Activated CD4-positive, alpha-beta T cell treated with anti-CD3 and anti-CD28 coated beads for 48 hours (primary cell): ENCODE measurements around the gene SLC47A1.
"Not testable (repeated sequence)": the region's sequence is repeated elsewhere in the genome, so short reads cannot be mapped to it uniquely, and the experiment has no call there.

Experiments used
- DNase-seq: peaks from one replicate; pipeline ENCODE4 v3.0.0-alpha.2; 2020

Gene SLC47A1

DNA sequence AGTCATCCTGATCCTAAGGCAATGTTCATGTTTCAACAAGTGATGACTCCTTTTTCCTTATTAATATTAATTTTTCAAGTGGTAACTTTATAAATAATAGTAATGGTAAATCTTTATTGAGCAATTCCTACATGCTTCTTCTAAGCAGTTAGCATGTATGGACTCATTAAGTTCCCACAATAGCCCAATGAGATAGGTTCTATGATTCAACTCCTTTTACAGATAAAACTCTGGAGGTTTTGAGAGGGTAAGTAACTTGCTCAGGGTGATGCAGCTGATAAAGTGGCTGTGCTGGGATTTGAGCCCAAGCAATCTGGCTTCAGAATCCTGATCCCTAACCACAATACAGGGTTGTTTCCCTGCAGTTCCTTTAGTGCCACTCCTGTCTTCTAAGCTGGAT lies 25.3 kb downstream of the SLC47A1 start:
- DNase-seq: no peak

DNA sequence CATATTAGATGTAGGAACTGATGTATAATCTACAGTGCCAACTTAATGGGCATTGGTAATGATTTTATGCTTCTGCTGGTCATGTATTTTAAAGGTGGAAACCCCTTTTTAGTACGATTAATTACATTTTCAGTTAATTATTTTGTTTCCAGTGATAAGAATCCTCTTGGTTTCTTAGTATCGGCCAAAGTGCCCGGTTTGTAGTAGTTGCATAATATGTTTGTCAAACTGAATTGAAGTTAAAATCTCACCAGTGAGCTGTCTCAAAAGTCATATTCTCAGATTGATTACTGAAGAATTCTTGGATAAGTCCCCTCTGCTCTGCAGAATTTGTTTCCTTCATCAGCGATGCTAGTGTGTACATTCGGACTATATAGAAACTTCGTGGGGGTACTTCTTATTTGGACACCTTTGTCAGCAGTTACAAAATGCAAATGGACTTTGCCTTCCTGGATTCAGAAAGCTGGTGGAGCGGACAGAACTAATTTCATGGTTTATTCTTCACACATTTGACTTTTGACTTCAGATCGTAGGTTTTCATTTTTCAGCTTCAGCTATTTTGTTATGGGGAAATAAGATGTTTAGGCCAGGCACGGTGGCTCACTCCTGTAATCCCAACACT lies 28.2 kb downstream of the SLC47A1 start:
- DNase-seq: no peak

DNA sequence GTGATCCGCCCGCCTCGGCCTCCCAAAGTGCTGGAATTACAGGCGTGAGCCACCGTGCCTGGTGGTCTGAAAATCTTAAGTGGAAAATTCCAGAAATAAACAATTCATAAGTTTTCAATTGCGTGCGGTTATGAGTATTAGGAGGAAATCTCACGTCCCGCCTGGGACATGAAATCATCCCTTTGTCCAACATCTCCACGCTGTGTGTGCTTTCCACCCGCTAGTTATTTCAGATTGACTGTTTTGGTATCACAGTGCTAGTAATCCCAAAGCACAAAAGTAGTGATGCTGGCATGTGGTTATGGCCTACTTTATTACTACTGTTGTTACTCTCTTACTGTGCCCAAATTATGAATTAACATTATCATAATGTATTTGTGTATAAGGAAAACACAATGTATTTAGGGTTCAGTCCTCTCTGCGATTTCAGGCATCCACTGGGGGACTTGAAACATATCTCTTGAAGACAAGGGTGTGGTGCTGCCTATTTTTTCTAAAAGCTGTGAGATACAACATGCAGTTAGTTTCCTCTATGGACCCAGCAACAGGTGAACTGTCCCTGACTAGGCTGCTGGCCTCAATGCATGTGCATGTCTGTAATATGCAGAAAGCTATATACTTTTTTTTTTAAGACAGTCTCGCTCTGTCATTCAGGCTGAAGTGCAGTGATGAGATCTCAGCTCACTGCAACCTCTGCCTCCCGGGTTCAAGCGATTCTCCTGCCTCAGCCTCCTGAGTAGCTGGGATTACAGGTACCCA lies 32.3 kb downstream of the SLC47A1 start:
- no peak for DNase-seq

DNA sequence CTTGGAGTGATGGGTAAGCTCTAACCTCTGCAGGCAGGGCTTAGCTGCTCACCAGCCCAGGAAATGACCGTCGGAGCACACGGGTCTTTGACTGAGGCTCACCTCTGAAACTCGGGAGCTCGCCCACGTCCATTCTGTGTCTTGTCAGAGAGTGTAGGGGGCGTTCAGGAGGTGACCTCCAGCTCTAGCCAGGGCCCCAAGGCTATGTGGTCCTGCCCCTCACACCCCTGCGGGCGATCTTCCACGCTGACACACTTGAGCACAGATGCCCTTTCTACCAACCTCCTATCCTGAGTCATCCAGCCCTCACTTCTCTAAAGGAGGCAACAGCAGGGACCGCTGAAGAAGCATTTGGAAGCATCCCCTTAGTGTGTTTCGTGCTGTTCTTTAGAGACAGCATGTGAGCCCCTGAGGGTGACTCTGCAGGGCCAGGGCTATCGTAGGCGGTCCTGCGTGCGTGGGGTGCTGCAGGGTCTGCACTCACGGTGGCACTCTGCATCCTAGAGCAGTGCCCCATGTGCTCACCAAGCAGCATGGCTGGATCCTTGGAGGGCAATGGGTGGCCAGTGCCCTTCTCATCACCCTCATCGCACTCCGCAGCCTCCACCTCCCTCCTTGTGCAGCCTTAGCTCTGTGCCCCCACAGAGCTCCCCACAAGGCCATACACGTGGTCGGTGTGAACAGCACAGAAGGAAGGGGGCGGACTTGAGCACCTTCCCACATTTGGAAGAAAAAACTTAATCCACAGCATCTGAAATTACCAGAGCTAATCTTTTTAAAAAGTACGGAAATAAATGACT lies 33.8 kb downstream of the SLC47A1 start:
- no peak for DNase-seq

DNA sequence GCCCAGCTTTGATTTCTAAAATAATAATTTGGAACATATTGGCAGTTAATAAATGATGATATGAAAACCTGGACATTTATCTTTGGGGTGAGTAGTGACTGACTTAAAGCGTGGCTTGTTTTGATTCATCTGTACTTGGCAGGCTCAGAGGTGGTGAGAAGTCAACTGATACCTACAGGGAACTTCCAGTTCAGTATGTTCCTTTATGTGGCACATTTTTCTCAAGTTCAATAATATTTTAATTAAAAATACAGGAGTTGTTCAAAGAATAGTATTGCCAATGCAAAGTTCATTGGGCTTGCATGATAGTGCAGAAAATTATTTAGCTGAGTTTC lies 34.3 kb downstream of the SLC47A1 start:
- no peak for DNase-seq

DNA sequence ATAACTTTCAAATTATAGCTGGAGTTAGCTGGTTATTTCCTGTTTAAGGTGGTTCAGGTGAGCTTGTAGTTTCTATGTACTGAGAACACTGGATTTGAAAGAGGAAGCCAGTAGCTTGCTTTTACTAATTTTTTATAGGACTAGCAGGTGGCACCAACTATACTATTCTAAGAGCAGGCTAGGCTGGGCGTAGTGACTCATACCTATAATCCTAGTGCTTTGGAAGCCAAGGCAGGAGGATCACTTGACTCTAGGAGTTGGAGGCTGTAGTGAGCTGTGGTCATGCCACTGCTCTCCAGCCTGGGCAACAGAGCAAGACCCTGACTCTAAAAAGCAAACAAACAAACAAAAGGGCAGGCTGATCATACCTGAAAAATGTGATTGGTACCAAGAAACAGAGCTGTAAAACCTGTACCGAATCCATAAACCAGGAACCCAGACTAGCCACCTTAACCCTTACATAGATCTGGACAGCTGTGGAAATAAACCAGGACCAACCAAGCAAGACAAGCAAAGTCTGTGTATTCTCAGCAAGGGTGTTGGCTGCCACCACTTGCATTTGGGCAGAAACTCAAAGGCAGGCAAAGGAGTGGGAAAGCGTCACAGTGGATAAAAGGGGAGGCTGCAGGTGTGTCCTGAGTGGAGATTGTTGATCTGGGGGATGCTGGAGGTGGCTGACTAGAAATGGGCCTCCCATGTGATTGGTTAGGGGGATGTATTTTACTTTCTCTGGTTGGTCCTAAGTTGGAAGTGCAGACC lies 36.3 kb downstream of the SLC47A1 start:
- no peak for DNase-seq

DNA sequence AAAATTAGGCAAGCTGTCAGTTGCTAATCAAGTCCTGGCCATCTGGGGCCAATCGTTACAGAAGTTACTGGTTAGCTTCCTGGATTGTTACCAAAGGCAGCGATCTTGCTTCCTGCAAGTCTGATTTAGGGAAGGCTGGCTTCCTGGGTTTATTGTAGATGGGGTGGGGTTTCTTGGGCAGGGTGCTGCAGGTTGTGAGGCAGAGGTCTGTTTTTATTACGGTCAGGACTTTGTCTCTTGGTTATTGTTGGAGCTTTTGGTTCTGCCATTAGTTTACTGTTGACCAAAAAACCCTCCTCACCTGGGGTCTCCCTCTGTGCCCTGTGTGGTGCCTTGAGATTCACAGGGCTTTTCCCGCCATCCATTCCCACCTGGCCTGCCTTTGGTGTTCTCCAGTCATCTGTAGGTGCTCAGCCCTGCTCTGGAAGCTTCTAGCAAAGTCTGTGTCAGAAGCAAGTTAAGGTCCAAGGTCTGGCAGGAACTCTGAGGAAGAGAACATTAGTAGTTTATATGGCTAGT lies 36.9 kb downstream of the SLC47A1 start:
- no peak for DNase-seq

DNA sequence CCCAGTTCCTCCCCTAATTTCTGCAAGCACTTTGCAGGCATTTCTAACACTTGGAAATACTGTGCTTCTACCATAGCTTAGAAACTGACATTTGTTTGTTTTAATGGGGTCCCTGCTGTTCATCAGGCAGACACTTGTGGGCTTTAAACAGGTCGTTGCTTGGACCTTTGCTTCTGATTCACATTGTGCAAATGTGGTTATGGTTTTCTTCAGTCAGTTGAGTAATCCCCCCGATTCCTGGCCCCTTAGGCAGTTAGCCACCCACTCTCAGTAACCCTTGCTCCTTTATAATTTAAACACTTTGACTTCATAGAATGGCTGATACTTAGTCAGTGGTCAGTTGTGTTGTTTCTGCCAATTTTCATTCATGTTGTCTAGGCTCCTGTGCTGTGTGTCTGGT lies 39.4 kb downstream of the SLC47A1 start:
- DNase-seq: no peak

DNA sequence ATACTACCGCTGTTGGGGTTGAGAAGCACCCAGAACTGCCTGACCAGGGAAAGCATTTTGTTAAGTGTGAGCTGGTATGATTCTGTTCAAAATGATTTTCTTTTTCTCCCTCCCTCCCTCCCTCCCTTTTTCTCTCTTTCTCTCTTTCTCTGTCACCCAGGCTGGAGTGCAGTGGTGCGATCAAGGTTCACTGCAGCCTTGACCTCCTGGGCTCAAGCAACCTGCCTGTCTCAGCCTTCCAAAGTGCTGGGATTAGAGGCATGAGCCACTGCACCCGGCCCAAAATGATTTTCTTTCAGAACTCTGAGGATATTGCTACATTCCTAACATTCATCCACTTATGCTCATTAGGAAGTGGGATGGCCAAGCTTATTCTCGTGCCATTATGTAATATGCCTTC lies 41.3 kb downstream of the SLC47A1 start:
- no peak for DNase-seq

DNA sequence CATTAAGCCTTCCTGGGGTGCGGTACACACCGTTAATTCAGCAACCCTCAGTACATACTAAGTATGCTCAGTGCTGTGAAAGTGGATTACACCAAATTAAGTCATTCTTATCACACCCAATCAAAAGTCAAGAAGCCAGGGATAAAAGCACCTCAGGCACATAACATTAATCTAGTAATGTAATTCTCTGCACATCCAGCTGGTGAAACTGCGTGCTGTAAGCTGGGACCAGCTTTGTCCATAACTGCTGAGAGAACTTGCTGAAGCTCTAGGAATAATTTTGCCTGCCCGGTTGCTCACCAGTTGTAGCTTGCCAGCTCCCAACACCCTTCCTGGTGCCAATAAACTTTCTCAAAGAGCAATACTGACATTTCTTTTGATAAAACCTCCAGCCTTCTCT lies 44.9 kb downstream of the SLC47A1 start:
- no peak for DNase-seq

DNA sequence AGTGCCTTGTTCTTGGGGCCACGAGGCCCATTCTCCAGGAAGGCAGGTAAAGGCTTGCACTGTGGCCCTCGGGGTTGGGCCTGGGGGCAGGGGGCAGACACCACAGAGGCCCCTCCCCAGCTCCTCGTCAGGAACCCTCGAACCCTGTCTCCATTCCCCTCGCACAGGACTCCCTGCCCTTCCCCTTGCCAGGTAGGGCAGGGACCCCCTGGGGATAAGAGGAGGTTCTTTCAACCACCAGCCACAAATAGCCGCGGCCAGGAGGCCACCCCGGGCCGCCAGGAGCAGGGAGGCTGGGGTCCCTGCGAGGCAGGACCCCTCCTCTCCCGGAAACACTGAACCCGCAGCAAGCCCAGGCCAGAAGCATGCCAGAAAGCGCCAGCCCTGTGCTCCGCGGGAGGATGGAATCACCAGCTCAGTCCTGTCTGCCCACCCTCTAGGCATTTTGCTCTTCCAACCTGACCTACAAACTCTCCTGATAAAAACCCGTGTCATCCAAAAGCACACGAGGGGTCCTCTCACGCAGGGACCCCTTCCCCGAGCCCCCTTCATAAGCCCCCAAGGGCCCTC lies 45.6 kb downstream of the SLC47A1 start:
- no peak for DNase-seq

DNA sequence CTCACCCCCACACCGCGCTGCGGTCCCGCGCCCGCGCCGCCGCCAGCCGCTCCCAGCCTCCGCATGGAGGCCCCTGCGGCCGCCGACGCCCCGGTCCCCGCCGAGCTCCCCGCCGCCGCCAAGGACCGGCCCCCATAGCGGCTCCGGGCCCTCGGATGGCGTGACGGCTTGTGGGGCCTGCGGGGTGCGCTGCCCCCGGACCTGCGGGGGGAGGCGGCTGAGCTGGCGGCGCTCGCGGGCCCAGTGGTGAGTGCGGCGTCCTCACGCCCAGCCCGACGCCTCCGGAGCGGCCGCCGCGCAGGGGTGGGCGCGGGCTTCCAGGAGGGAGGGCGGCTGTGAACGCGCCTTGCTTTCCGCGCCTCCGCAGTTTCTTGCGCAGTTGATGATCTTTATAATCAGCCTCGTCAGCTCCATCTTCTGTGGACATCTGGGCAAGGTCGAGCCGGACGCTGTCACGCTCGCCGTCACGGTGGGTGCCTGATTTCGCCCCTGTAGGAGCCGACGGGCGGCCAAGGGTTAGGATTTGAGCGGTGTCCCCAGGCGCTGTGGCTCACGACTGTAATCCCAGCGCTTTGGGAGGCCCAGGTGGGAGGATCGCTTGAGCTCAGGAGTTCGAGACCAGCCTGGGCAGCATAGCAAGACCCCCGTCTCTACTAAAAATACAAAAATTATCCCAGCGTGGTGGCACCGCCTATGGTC lies 46.4 kb downstream of the SLC47A1 start:
- DNase-seq: no peak

DNA sequence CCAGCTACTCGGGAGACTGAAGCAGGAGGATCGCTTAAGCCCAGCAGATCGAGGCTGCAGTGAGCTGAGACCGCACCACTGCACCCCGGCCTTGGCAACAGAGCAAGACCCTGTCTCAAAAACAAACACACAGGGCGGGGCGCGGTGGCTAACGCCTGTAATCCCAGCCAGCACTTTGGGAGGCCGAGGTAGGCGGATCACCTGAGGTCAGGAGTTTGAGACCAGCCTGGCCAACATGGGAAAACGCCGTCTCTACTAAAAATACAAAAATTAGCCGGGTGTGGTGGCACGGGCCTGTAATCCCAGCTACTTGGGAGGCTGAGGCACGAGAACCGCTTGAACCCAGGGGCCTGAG lies 46.9 kb downstream of the SLC47A1 start:
- not testable (repeated sequence) for DNase-seq

DNA sequence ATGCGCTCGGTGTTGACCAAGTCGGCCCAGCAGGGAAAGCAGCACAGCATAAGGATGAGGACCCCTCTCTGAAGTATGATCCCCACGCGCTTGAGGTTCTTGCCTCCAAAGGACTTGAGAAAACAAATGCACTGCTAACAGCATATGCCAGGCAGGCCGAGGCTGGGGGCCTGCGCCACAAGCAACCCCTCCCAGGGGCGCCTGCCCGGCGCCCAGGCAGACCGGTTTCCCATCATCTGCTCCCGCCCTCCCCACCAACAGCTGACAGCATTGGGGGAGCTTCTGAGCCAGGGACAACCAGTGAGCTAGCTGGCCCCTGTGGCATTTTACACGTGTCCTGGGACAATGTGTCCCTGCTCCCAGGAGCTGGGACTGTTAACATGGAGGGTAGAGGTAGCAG lies 48.5 kb downstream of the SLC47A1 start:
- DNase-seq: not testable (repeated sequence)

DNA sequence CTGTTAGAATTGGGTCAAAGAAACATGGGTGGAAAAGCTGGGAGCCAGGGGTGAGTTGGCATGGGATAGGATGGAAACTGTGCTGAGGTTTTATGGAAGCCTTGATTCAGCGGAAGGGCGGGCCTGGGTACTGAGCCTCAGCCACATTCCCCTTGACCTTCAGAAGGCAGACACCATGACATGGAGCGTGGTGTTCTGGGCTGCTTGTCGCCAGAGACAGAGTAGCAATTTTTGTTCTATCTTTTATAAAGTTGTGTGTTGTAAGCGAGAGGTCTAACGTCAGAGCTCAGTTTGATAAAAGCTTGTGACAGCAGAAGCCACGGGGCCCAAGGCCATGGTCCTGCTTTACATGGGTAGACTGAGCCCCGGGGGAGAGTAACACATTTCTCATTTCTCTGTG lies 50.2 kb downstream of the SLC47A1 start:
- DNase-seq: no peak

DNA sequence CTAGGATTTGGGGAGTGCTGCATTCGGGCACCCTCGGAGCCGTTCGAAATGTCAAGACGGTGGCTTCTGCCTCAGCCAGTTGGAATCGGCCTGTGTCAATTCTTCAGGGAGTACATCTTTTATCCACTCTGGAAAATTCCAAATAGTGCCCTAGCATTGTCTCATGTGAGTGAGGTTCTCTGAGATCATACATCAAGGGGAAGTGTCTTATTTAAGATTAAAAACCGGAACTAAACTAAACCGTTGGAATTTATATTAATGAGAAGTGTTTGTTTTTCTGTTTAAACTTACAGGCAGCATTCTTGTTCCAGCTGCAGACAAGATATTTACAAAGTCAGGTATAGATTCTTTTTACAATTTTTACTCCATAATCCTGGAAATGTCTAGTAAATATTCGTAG lies 56.8 kb downstream of the SLC47A1 start:
- DNase-seq: no peak

DNA sequence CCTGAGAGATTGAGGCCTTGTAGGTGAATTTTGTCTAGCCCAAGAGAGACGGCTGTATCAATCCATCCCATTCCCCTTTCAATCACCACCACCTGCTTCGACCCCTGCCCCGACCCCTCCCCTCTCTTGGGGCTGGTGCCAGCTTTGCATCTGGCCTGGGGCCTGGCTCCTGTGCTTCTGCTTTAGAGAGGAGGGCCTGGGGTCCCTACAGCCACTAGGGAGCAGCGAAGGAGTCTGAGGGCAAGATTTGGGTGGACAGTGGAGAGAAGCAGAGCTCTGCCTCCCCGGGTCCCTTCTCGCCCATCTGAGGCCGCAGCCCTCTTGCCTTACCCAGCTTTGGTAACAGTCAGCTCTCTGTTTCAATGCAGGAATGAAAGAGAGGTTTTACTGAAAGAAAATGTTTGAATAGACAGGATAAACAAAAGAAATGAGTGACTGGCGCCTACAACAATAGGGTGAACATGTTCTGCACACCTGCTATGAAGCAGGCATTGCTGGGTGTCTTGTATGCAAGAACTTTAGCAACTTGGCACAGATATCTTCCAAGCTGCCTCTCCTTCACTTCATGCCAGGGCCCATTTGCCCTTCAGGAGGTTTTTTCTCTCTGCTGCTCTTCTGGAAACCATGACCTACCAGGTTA lies 57.4 kb downstream of the SLC47A1 start:
- DNase-seq: no peak

DNA sequence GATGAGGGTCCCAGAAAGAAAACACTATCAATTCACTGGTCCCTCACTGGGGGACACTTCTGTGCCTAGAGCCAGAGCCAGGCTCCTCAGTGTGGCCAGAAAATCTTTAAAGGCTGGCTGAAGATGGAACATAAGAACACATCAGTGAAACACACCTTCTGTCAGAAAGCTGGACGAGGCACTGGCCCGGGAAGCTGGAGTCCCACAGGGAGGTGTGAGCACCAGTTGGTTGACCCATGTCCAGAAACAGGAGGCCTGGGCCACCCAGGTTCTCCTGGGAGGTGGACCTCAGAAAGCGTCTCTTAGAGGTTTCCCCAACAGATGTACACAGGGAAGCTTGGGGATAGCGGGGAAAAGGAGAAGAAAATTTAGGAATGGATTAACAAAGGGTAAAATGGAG lies 58.7 kb downstream of the SLC47A1 start:
- DNase-seq: no peak

DNA sequence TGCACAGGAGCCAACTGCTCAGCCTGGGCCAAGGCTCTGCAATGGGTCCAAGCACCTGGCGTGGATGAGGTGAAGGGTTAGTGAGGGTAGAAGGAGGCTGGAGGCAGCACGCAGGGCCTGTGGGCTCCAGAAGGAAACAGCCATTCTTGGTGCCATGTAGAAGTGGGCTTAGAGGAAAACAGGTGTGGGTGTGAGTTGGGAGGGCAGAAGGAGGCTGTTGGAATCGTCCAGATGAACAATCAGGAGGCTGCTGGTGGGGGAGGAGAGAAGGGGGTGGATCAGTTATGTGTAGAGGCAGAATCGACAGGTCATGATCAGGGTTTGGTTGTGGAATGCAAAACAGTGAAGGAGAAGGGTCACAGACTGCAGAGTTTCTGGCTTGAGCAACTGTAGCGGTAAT lies 63.2 kb downstream of the SLC47A1 start:
- no peak for DNase-seq

DNA sequence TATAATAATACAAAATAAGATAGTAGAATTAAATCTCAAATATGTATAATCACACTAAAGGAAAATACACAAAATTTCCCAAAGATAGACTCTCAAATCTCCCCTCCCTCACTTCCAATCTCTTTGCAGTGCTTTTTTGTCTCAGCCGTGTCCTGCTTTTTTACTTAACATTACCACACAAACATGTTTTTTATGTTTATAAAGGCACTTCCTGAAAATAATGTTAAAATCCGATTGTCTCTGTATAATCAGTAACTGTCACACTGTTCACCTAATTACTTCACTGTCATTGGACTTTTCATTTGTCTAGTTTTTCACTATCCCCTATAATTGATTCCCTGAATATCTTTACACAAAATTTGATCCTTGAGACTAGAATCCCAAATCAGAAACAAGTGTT lies 76.7 kb downstream of the SLC47A1 start:
- no peak for DNase-seq

DNA sequence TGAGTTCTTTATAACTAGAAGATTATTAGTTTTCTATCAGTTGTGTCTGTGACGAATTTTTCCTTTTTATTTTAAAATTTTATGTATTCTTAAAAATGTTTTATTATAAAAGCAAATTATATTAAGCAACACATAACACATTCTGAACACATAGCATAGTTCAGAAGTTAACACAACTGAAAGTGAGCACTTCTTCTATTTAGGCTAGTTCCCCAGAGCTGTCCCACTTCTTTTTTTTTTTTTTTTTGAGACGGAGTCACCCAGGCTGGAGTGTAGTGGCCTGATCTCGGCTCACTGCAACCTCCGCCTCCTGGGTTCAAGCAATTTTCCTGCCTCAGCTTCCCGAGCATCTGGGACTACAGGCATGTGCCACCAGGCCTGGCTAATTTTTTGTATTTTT lies 77.2 kb downstream of the SLC47A1 start:
- no peak for DNase-seq

DNA sequence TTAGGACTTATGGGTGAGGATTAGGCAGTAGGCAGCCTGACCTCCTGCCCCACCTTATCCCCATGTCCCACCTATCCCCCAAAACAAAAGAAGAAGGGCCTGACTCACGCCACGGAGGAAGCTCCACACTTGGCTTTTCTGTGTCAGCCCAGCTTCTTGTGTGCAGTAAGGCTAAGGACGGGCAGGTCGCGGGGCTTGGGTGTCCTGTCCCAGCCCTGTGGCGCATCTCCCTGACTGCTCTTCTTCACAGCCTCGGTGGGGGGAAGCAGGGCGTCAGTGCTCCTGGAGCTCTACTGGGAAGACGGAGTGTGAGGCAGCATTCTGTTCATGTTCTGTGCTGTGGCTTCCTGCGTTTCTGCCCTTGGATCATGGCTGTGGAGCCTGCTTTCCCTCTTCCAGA lies 80.3 kb downstream of the SLC47A1 start:
- DNase-seq: no peak
